NCI-H1105 treated with DMSO at 0.1 percent for 48 hours (cell line): Measurements from ENCODE around the gene NLGN1.
A peak's percentile ranks its signal among the peaks of the same experiment; 100 is the strongest.
"Not testable (repeated sequence)": the region's sequence is repeated elsewhere in the genome, so short reads cannot be mapped to it uniquely, and the experiment has no call there.

ENCODE experiments used
- DNase-seq: peaks from one replicate; lab custom pipeline; 2025; lab: John Stamatoyannopoulos, UW

NLGN1 gene

GRCh38 chr3:173553635-173554280 is 156.2 kb downstream of the NLGN1 start:
- DNase-seq: peak; percentile 76

GRCh38 chr3:173556546-173556945 is 159.0 kb downstream of the NLGN1 start:
- DNase-seq: no peak

DNA sequence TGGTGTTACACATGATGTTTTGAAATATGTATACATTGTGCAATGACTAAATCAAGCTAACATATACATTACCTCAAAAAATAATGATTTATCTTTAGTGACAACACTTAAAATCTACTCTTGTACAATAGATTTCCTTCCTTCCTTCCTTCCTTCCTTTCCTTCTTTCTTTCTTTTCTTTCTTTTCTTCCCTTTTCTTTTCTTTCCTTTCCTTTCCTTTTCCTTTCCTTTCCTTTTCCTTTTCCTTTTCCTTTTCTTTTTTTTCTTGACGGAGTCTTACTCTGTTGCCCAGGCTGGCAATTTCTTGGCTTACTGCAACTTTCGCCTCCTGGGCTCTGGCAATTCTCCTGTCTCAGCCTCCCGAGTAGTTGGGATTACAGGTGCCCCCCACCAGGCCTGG is 170.5 kb downstream of the NLGN1 start:
- DNase-seq: no peak

GRCh38 chr3:173568623-173569022 is 171.1 kb downstream of the NLGN1 start:
- DNase-seq: no peak

GRCh38 chr3:173583496-173583895 is 186.0 kb downstream of the NLGN1 start:
- no peak for DNase-seq

- peak; percentile 67 for DNase-seq
These were observed 186.7 kb downstream of the NLGN1 start for GRCh38 chr3:173584093-173584837.

DNA sequence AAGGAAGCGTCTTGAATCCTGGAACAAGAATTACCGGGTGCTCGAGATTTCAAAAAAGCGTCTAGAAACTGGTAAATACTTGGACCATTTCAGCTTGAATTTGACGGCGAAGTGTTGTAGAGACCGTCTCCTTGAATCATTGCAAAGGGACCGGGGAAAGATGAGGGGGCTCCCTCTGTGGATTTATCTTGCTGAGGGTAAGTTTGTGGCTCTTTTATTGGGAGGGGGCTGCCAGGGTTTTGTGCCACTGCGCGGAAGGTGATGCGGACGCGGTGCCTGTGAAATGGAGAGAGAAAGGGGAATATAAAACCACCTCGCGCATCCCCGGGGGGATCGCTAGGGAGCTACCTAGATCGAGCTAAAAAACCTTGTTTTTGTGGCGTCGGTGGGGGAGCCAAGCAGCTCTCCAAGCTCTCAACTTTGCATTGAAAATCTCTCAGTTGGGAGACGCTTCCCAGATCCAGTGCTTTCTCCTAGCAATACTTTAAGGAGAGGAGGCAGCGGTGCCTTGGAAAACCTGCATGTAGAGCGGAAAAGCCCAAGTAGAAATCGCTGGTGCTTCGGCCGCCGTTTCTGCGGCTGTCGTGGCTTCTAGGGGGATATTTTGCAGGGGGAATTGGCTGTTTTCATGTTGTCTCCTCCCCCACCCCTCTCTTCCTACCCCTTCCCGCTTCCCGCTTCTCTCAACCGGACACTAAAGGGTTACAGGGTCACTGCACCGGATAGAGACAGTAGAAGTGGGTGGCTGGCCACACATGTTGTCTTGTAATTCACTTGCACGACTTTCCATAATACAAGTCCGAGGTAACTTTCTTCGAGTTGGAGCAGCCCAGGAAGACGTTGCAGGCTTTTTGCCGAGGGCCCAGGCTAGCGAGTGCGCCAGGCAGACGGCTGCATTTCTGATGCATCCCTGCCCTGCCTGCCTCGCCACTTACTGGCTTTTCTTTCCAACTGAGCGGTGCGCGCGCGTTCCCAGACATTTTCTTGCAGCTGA is 187.6 kb downstream of the NLGN1 start:
- DNase-seq: peak; percentile 78

DNA sequence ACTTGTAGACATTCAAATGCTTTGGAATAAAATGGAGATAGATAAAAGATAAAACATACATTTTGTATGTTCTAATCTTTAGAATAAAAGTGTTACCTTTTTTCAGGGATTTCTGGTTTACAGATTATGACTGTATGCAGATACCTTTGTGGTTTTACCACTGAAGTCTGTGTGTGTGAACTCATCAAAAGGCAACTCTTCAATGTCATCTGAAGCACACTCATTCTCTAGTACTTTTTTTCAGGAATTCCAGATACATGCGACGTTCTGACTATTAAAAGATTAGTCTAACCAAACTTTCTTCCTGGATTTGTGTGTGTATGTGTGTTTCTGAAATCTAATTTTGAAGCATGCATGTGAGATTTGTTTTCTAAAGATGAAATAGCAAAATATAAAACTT is 188.6 kb downstream of the NLGN1 start:
- no peak for DNase-seq

- no peak for DNase-seq
These were observed 189.5 kb downstream of the NLGN1 start for GRCh38 chr3:173587055-173587454.

DNA sequence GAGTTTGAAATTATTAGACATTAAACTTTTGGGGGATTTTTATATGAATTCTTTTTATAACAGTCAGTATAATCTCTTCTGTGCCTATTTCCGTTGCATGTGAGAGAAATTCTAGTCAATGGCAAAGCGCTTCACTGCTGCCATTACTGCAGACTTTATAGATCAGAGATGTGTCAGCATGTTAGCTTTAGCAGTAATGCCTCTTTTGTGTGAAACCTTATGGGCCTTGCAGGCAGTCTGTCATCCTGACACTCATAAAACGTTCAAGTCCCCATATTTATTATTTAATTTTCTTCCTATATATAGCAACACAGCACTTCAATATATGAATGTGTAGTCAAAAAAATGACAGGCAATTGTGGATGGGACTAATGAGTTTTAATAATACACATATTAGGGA is 191.0 kb downstream of the NLGN1 start:
- DNase-seq: no peak

DNA sequence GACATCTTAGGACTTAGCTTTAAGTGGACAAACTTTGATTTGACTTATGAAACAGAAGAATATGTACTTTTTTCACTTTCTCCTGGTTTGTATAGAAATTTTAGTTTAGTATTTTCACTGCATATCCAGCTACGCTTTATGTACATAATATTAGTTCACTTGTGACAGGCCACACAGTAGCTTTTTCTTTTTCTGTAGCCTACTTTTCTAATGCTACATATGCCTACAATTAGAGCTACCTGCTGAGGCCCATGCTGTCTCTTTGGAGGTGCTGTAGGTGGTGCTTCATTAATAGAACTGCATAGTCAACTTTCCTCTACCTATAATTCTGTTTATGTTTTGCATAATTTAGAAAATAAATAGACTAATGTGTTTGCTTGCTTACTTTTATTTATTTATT is 191.6 kb downstream of the NLGN1 start:
- no peak for DNase-seq

- no peak for DNase-seq
These were observed 193.9 kb downstream of the NLGN1 start for GRCh38 chr3:173591401-173591800.

- DNase-seq: not testable (repeated sequence)
These were observed 197.3 kb downstream of the NLGN1 start for GRCh38 chr3:173594881-173595280.

DNA sequence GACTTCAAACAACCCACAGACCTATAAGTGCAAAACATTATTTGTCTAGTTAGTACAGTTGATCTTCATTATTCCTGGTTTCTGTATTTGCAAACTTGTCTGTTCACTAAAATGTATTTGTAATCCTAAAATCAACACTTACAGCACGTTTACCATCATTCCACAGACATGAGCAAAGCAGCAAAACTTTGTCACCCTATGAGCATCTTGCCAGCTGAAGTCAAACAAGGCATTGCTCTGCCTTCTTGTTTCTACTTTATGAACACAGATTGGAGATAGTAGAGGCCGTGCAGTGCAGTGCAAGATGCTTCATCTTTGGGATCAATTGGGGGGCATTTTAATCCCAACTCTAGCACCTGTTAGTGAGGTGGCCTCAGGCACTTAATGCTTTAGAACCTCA is 202.1 kb downstream of the NLGN1 start:
- DNase-seq: no peak

GRCh38 chr3:173614522-173614921 is 217.0 kb downstream of the NLGN1 start:
- no peak for DNase-seq

DNA sequence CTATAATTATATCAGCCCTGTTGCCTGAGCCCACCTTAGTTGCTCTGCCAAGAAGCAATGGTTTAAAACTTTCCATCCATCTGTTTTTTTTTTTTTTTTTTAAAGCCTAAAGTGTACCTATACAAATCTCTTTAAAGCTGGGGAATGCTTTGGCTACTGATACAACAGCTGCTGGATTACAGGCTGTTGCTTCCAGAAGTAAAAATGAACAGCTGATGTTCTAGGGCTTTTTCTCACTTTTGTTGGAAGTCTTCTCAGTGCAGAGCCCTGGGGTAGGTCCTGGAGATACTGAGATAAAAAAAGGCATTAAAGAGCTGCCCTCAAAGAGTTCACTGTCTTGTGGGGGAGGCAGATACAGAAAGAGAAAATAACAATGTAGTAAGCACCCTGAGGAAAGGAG is 218.1 kb downstream of the NLGN1 start:
- peak; percentile 63 for DNase-seq

GRCh38 chr3:173617490-173617889 is 219.9 kb downstream of the NLGN1 start:
- DNase-seq: peak; percentile 90

DNA sequence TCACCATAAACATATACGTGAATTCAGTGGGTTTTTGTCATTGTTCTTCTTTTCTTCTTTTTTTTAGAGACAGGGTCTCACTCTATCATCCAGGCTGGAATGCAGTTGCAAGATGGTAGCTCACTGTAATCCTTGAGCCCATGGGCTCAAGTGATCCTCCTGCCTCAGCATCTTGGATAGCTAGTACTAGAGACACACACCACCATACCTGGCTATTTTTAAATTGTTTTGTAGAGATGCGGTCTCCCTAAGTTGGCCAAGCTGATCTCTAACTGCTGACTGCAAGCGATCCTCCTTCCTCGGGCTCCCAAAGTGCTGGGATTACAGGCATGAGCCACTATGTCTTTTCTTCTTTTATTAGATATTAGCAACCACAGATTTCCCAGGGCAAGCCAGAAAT is 220.6 kb downstream of the NLGN1 start:
- DNase-seq: no peak

- no peak for DNase-seq
These were observed 221.2 kb downstream of the NLGN1 start for GRCh38 chr3:173618703-173619102.

GRCh38 chr3:173622166-173622565 is 224.6 kb downstream of the NLGN1 start:
- DNase-seq: no peak

DNA sequence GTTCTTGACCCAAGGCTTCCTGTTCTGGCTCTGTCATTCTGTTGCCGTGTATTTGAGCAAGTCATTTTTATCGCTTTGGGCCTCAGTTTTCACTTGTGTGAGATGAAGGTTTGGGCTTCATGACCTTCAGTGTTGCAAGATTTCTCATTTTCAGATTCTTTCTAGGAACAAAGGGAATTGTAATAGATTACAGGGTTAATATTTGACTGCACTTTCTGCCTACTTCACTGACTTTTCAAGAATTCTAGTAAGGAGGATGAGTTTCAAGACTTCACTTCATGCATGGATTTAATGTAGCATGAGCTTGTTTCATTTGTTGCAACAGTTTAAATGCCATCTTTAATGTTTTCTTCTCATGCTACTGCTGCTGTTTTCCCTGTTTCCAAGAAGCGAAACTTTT is 226.5 kb downstream of the NLGN1 start:
- DNase-seq: no peak

DNA sequence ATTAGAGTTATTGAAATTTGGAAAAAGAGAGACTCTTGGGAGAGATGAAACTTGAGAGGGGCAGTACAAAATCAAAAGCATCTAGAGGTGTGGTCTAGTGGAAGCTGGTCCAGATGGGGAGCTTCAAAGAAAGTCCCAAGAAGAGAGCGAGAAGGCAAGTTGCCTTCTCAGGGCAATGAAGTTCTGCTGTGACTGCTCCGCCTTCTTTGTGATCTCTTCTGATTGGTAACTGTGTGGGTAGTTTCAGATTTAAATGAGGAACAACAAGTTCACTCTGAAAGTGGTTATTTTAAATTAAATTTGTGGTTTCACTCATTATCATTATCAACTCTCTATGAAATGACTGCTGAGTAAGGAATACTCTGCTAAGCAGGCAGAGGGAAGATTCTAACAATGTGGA is 233.3 kb downstream of the NLGN1 start:
- no peak for DNase-seq

- DNase-seq: no peak
These were observed 235.4 kb downstream of the NLGN1 start for GRCh38 chr3:173632945-173633344.
